Prostate gland (tissue), 2 donors: Measurements from ENCODE around the gene KCNA4. TPM values are rescaled to one million over a fixed set of nuclear protein-coding genes. Genes with fewer than 3 reads are reported as not detected.

ENCODE experiments used
- total RNA-seq, 2 donors: library from RNA; depleted of rRNA; stranded (reverse); fragments of >200 nt; gene quantifications; one replicate each; pipeline ENCODE4 v1.1.0, GENCODE V29; 2016

The KCNA4 gene
- total RNA-seq, 2 donors from 2014 or later = 0.51 TPM; not detected in 1

Other genes with a start within 250 kb of the KCNA4 start
- not detected for gene FSHB, start 214.0 kb upstream of the KCNA4 start, total RNA-seq